ENCODE data around the gene EXO1.

- TF ChIP-seq CTCF (IDR thresholded peaks at IDR 0.05 in 8 of 11, conservative IDR thresholded peaks at IDR 0.05 in 3 of 11) (no peak), POLR2A (IDR thresholded peaks at IDR 0.05) (no peak), POLR2AphosphoS5 (IDR thresholded peaks at IDR 0.05) (no peak)
These were observed 45.1 kb upstream of the EXO1 start for GRCh38 chr1:241802863-241803262.

Data from spleen (tissue), 7 donors.